Testis (tissue), 3 donors: Measurements from ENCODE around the gene CCNB2. TPM values are rescaled to one million over a fixed set of nuclear protein-coding genes. Genes with fewer than 3 reads are reported as not detected.

Source experiments
- DNase-seq: peaks from one replicate; pipeline ENCODE4 v3.0.0-alpha.2; 2019
- H3K27ac ChIP-seq, 2 donors: fragments of 200-600 bp; sonication (generic); one replicate each; pipeline ENCODE4 v1.5.1; 2019
- H3K27me3 ChIP-seq: fragments of 200-600 bp; sonication (generic); one replicate; pipeline ENCODE4 v1.5.1; 2019
- H3K36me3 ChIP-seq: fragments of 200-600 bp; sonication (generic); one replicate; pipeline ENCODE4 v1.5.1; 2017; ENCODE audit warnings: low read depth; ENCODE audit errors: missing control alignments
- H3K4me1 ChIP-seq: fragments of 200-600 bp; sonication (generic); one replicate; pipeline ENCODE4 v1.5.1; 2019
- H3K4me3 ChIP-seq, 2 donors: fragments of 200-600 bp; sonication (generic); one replicate each; pipeline ENCODE4 v1.5.1; 2017 to 2019
- H3K9me3 ChIP-seq: fragments of 200-600 bp; sonication (generic); one replicate; pipeline ENCODE4 v1.5.1; 2017
- POLR2A ChIP-seq: fragments of 450-650 bp; IDR thresholded peaks from one replicate; pipeline ENCODE4 v1.6.1; 2017; ENCODE audit warnings: antibody characterized with exemption, mild to moderate bottlenecking, moderate library complexity
- WGBS, 2 donors: methylation state at CpG; one replicate each; pipeline ENCODE4 v1.1.5; 2018; 5-methylcytosine and 5-hydroxymethylcytosine counted together
- intact Hi-C: fragments of 100-400 bp; cut with DNase I; formaldehyde crosslinking; loops from one replicate; pipeline ENCODE4 v1.15.1; 2023; ENCODE audit warnings: low total_unique reads
- polyA plus RNA-seq: library from polyadenylated mRNA; stranded (reverse); fragments of 350-450 nt; fragmentation: Illumina TruSeq; extraction: RNeasy Lipid Tissue Mini Kit (QIAGEN cat#74804); gene quantifications from one replicate; pipeline ENCODE4 v1.2.3, GENCODE V29; 2014; ENCODE audit warnings: low read depth, low replicate concordance; ENCODE audit not compliant: insufficient read depth
- total RNA-seq, 2 donors: library from RNA; depleted of rRNA; stranded (reverse); fragments of >200 nt; gene quantifications; one replicate each; pipeline ENCODE4 v1.2.3, GENCODE V29; 2016
- TF ChIP-seq, protein P1 (sequence below), 3 experiments: fragments of 450-650 bp in 2 of 3; fragments of 200-600 bp in 1 of 3; sonication (generic) in 1 of 3; IDR thresholded peaks; one replicate each; pipeline ENCODE4 v1.5.1; 2016 to 2019; ENCODE audit warnings: antibody characterized with exemption in 3 of 3, mild to moderate bottlenecking in 2 of 3, moderate library complexity in 1 of 3

Gene CCNB2
- total and polyA plus RNA-seq, 3 donors from 2014 or later = 47.2 to 179 (median 54.2) TPM

DNA sequence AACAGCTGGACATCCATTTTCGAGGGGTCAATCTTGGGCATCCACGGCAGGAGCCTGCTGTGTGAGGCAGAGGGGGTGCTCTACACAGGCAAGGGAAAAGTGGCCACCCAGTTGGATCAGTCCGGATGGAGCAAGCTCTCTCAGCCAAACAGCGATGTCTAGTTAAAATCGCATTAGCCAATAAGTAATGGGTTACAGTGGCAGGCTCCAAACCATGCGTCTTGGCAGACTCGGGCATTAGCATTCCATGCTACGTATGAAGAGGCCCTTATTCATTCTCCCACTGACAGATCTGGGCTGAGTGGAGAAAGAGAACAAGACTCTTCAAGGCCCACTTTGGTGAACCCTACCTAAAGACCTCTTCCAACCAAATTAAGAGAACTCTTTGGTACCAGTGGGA lies 49.3 kb downstream of the CCNB2 start:
- DNase-seq = no peak
- Histone ChIP-seq H3K36me3 (no peaks in the 10 kb centered on the region), H3K27me3 (no peaks in the 10 kb centered on the region), H3K27ac (no peak overlapping the region), H3K4me1 (no peaks in the 10 kb centered on the region), H3K4me3 (no peak overlapping the region), H3K9me3 (no peaks in the 10 kb centered on the region)
- 79 to 94% methylated on average over 8 of the region's 8 CpGs for WGBS, 2 donors
- intact Hi-C loops = no loop called here
- TF ChIP-seq, protein P1, sequence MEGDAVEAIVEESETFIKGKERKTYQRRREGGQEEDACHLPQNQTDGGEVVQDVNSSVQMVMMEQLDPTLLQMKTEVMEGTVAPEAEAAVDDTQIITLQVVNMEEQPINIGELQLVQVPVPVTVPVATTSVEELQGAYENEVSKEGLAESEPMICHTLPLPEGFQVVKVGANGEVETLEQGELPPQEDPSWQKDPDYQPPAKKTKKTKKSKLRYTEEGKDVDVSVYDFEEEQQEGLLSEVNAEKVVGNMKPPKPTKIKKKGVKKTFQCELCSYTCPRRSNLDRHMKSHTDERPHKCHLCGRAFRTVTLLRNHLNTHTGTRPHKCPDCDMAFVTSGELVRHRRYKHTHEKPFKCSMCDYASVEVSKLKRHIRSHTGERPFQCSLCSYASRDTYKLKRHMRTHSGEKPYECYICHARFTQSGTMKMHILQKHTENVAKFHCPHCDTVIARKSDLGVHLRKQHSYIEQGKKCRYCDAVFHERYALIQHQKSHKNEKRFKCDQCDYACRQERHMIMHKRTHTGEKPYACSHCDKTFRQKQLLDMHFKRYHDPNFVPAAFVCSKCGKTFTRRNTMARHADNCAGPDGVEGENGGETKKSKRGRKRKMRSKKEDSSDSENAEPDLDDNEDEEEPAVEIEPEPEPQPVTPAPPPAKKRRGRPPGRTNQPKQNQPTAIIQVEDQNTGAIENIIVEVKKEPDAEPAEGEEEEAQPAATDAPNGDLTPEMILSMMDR (IDR thresholded peaks at IDR 0.05) = no peak
- TF ChIP-seq POLR2A = no peak

DNA sequence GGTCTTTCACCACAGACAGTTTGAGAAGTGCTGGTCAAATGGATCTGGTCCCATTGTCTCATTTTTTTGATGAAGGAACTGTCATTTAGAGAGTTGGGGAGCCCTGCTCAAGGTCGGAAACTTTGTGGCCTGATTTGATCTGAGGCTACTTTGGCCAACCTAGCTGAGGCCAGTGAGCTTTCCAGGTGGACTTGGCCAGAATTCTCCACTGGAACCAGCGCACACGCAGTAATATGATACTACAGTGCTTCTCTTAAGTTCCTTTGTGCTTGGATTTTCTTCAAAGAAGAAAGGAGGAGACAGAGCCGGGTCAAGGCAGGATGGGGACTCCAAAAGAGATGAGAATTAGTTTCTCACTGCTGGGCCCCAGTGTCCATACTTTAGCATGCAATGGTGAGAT lies 50.5 kb downstream of the CCNB2 start:
- no peak overlapping the region for H3K27ac ChIP-seq
- no peaks in the 10 kb centered on the region for H3K9me3 ChIP-seq
- no peaks in the 10 kb centered on the region for H3K27me3 ChIP-seq
- intact Hi-C loops = no loop called here
- no peak for DNase-seq
- no peaks in the 10 kb centered on the region for H3K36me3 ChIP-seq
- 81% methylated on average over 4 of the region's 4 CpGs for WGBS, 2 donors
- H3K4me1 ChIP-seq = no peaks in the 10 kb centered on the region
- TF ChIP-seq POLR2A = no peak
- TF ChIP-seq, protein P1 (IDR thresholded peaks at IDR 0.05) = no peak
- H3K4me3 ChIP-seq = no peak overlapping the region

DNA sequence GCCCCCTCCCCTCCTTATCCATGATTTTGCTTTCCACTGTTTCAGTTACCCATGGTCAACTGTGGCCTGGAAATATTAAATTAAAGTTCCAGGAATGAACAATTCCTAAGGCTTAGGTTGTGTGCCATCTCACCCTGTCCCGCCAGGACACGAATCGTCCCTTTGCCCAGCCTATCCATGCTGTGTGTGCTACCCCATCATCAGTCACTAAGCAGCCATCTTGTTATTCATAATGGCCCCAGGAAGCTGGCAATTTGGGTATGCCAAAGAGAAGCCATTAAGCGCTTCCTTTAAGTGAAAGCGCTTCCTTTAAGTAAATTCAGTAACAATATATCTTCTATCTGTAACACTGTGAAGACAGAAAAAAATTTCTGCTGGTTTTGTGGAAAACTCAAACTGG lies 52.5 kb downstream of the CCNB2 start:
- WGBS, 2 donors = 83 to 96% methylated on average over 5 of the region's 5 CpGs
- H3K27ac ChIP-seq = no peak overlapping the region
- H3K4me1 ChIP-seq = no peaks in the 10 kb centered on the region
- no peaks in the 10 kb centered on the region for H3K9me3 ChIP-seq
- H3K27me3 ChIP-seq = no peaks in the 10 kb centered on the region
- intact Hi-C loops = no loop called here
- H3K4me3 ChIP-seq = no peak overlapping the region
- TF ChIP-seq POLR2A = no peak
- TF ChIP-seq, protein P1 (IDR thresholded peaks at IDR 0.05) = no peak
- H3K36me3 ChIP-seq = no peaks in the 10 kb centered on the region
- no peak for DNase-seq

DNA sequence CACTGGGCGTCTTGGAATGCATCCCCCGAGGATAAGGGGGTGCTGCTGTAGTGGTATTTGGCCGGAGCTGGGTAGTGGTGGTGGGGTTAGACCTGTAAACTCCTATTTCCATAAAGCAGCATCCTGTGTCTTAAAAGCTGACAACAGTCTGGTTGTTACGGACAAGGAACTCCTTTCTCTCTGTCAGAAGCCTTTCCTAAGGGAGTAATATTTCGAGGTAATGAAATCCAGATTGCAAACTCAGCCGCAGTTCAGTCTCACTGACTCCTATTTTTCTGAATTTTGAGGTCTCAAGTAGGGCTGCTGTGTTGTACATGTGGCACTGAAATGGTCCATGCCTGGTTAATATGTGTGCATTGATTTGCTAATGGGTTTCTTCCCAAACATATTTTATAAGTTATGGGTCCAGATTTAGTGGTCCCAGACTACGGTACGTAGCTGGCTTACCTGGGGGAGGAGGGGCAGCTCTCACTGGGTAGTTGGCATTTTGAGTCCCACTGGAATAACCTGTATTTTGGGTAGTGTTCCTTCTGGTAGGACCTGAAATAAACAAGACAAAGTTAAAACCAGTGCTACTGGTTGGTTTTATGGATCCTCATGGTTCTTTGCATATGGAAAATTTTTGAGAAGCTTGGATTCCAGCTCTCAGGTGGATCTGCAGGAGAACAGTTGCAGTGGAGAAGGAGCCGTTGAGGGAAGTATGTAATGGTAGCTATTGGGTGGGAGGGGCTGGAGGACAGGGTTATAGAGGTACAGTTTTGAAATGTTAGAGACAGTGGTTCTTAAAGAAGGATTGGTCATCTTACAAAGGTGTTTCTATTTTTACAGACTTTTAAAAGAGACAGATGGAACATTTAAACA lies 53.1 kb downstream of the CCNB2 start:
- H3K36me3 ChIP-seq = no peaks in the 10 kb centered on the region
- intact Hi-C loops = no loop called here

More for the DNA sequence above, 53.1 kb downstream of the CCNB2 start:
- Histone ChIP-seq H3K4me1 (no peaks in the 10 kb centered on the region), H3K27me3 (no peaks in the 10 kb centered on the region), H3K4me3 (no peak overlapping the region), H3K9me3 (no peaks in the 10 kb centered on the region), H3K27ac (no peak overlapping the region)
- DNase-seq = no peak
- 85 to 91% methylated on average over 9 of the region's 9 CpGs for WGBS, 2 donors
- TF ChIP-seq, protein P1 (IDR thresholded peaks at IDR 0.05) = no peak
- no peak for TF ChIP-seq POLR2A
